H1 (cell line): ENCODE data around the gene TBC1D25. TPM values are rescaled to one million over a fixed set of nuclear protein-coding genes. Genes with fewer than 3 reads are reported as not detected.

ENCODE experiments used
- CTCF ChIA-PET: fragments of 300-600 bp; sonication (Branson Sonifier 250); formaldehyde crosslinking; loops from one replicate; lab custom pipeline; 2021; ENCODE audit not compliant: partially characterized antibody; lab: Charles Lee
- POLR2A ChIA-PET: fragments of 300-600 bp; sonication (Branson Sonifier 250); formaldehyde crosslinking; loops from one replicate; lab custom pipeline; 2021; ENCODE audit warnings: inconsistent platforms; ENCODE audit not compliant: partially characterized antibody; lab: Charles Lee
- DNase-seq, 2 experiments: peaks; one replicate each; pipeline versions ENCODE4 v3.0.0 to v3.0.0-alpha.2; 2010 to 2022; ENCODE audit warnings: low spot score in 2 of 2, low read depth in 1 of 2, mixed read lengths in 1 of 2
- FAIRE-seq: peaks from 2 replicates; lab custom pipeline; 2011; peaks lifted over from hg19 to GRCh38; lab: Jason Lieb, UNC
- H2AFZ ChIP-seq: 2 replicates; pipeline ENCODE4 v1.8.1; 2012; ENCODE audit warnings: low read length, inconsistent platforms
- H2AK5ac ChIP-seq: 2 replicates; pipeline ENCODE4 v1.6.1; 2013; ENCODE audit warnings: low read depth, low read length
- H2BK120ac ChIP-seq: replicated peaks from 2 replicates; pipeline ENCODE3; 2013; ENCODE audit warnings: low read depth, low read length, inconsistent platforms
- H2BK12ac ChIP-seq: 2 replicates; pipeline ENCODE4 v1.6.1; 2013; ENCODE audit warnings: low read depth, low read length
- H2BK15ac ChIP-seq: 2 replicates; pipeline ENCODE4 v1.6.1; 2013; ENCODE audit warnings: low read length
- H2BK20ac ChIP-seq: 2 replicates; pipeline ENCODE4 v1.6.1; 2013; ENCODE audit warnings: low read length
- H2BK5ac ChIP-seq: 2 replicates; pipeline ENCODE4 v1.6.1; 2013; ENCODE audit warnings: low read depth, low read length
- H3K14ac ChIP-seq: 2 replicates; pipeline ENCODE4 v1.6.1; 2013; ENCODE audit warnings: inconsistent platforms; ENCODE audit not compliant: insufficient read length
- H3K18ac ChIP-seq: 2 replicates; pipeline ENCODE4 v1.6.1; 2013; ENCODE audit warnings: low read length; ENCODE audit errors: extremely low read depth
- H3K23ac ChIP-seq: 2 replicates; pipeline ENCODE4 v1.6.1; 2013; ENCODE audit warnings: inconsistent platforms; ENCODE audit not compliant: insufficient read length
- H3K23me2 ChIP-seq: 2 replicates; pipeline ENCODE4 v1.6.1; 2013; ENCODE audit warnings: low read depth, low read length
- H3K27ac ChIP-seq: 2 replicates; pipeline ENCODE4 v1.6.1; 2011; ENCODE audit warnings: low read depth, low read length, inconsistent platforms
- H3K27me3 ChIP-seq, 4 experiments: replicated peaks in 1 of 4; 1 replicate in 1 of 4; 2 replicates in 3 of 4; pipeline versions ENCODE4 v1.6.1 to v1.8.1; 2011 to 2013; ENCODE audit warnings: low read length in 3 of 4, mild to moderate bottlenecking in 3 of 4, inconsistent platforms in 2 of 4, mixed read lengths in 2 of 4, moderate library complexity in 1 of 4; ENCODE audit not compliant: control insufficient read depth in 3 of 4, insufficient read depth in 3 of 4; ENCODE audit errors: extremely low read depth in 1 of 4
- H3K36me3 ChIP-seq, 4 experiments: 2 replicates each; pipeline versions ENCODE4 v1.6.1 to v1.8.1; 2011 to 2013; ENCODE audit warnings: mild to moderate bottlenecking in 4 of 4, low read length in 3 of 4, moderate library complexity in 2 of 4, control low read depth in 1 of 4, inconsistent platforms in 1 of 4; ENCODE audit not compliant: insufficient read depth in 4 of 4, control insufficient read depth in 2 of 4
- H3K4ac ChIP-seq: replicated peaks from 2 replicates; pipeline ENCODE3; 2013; ENCODE audit warnings: low read length, low read depth, mixed read lengths, inconsistent platforms; ENCODE audit not compliant: insufficient read length
- H3K4me1 ChIP-seq, 4 experiments: replicated peaks in 1 of 4; 1 replicate in 1 of 4; 2 replicates in 3 of 4; pipeline versions ENCODE4 v1.6.1 to v1.8.1; 2011 to 2013; ENCODE audit warnings: low read length in 3 of 4, inconsistent platforms in 2 of 4, mixed read lengths in 1 of 4; ENCODE audit not compliant: insufficient read depth in 4 of 4, control insufficient read depth in 3 of 4
- H3K4me2 ChIP-seq, 2 experiments: 2 replicates each; pipeline versions ENCODE4 v1.6.1 to v1.8.1; 2011 to 2013; ENCODE audit warnings: low read depth in 2 of 2, low read length in 2 of 2, control low read depth in 1 of 2, inconsistent platforms in 1 of 2, mild to moderate bottlenecking in 1 of 2; ENCODE audit not compliant: insufficient read depth in 1 of 2
- H3K4me3 ChIP-seq, 4 experiments: fragments of 200-600, 300-600 bp in 1 of 4; sonication (generic), shearing (Covaris generic), sonication (Bioruptor Twin) in 1 of 4; 2 replicates each; pipeline versions ENCODE4 v1.5.1 to v1.8.1; 2011 to 2016; ENCODE audit warnings: low read length in 4 of 4, low read depth in 3 of 4, control low read depth in 2 of 4, inconsistent platforms in 2 of 4, mild to moderate bottlenecking in 2 of 4, mixed read lengths in 1 of 4, moderate library complexity in 1 of 4; ENCODE audit not compliant: insufficient read depth in 2 of 4; ENCODE audit errors: extremely low read depth in 1 of 4
- H3K56ac ChIP-seq: replicated peaks from 2 replicates; pipeline ENCODE3; 2013; ENCODE audit warnings: low read depth, mild to moderate bottlenecking, mixed read lengths, low read length, inconsistent platforms; ENCODE audit not compliant: insufficient read length
- H3K79me1 ChIP-seq: 2 replicates; pipeline ENCODE4 v1.6.1; 2013; ENCODE audit warnings: low read depth, low read length, control low read depth
- H3K79me2 ChIP-seq, 2 experiments: 2 replicates each; pipeline versions ENCODE4 v1.6.1 to v1.8.1; 2012 to 2013; ENCODE audit warnings: low read length in 2 of 2, mild to moderate bottlenecking in 2 of 2, inconsistent platforms in 1 of 2; ENCODE audit not compliant: insufficient read depth in 2 of 2, control insufficient read depth in 1 of 2
- H3K9ac ChIP-seq, 4 experiments: replicated peaks in 1 of 4; 1 replicate in 1 of 4; 2 replicates in 3 of 4; pipeline versions ENCODE4 v1.6.1 to v1.8.1; 2011 to 2013; ENCODE audit warnings: low read depth in 3 of 4, low read length in 3 of 4, control low read depth in 2 of 4, mild to moderate bottlenecking in 2 of 4, moderate library complexity in 2 of 4, inconsistent platforms in 1 of 4; ENCODE audit errors: extremely low read depth in 1 of 4
- H3K9me3 ChIP-seq, 2 experiments: 2 replicates each; pipeline versions ENCODE4 v1.6.1 to v1.8.1; 2012 to 2013; ENCODE audit warnings: mild to moderate bottlenecking in 2 of 2, moderate library complexity in 2 of 2, control low read depth in 1 of 2, inconsistent platforms in 1 of 2, low read depth in 1 of 2, low read length in 1 of 2, mixed read lengths in 1 of 2; ENCODE audit not compliant: insufficient read depth in 2 of 2
- H4K20me1 ChIP-seq, 2 experiments: replicated peaks in 1 of 2; 2 replicates each; pipeline versions ENCODE3 to v1.8.1; 2011 to 2013; ENCODE audit warnings: inconsistent platforms in 2 of 2, low read length in 2 of 2, mild to moderate bottlenecking in 1 of 2; ENCODE audit not compliant: insufficient read depth in 2 of 2, control insufficient read depth in 1 of 2
- H4K5ac ChIP-seq: 2 replicates; pipeline ENCODE4 v1.6.1; 2013; ENCODE audit warnings: low read length, low read depth, mixed read lengths, inconsistent platforms; ENCODE audit not compliant: insufficient read length
- H4K8ac ChIP-seq: 2 replicates; pipeline ENCODE4 v1.8.0; 2013; ENCODE audit warnings: mild to moderate bottlenecking, moderate library complexity, low read length, inconsistent platforms; ENCODE audit not compliant: insufficient read depth; ENCODE audit errors: extremely low read depth
- H4K91ac ChIP-seq: replicated peaks from 2 replicates; pipeline ENCODE3; 2013; ENCODE audit warnings: low read length, mixed read lengths, inconsistent platforms; ENCODE audit not compliant: insufficient read length
- CEBPB ChIP-seq: IDR thresholded peaks from 2 replicates; pipeline ENCODE4 v1.6.1; 2012; ENCODE audit warnings: low read depth, low read length
- CTCF ChIP-seq, 3 experiments: IDR thresholded peaks; 1 replicate in 2 of 3; 2 replicates in 1 of 3; pipeline versions ENCODE4 v1.5.1 to v1.6.1; 2011; ENCODE audit warnings: low read length in 3 of 3, mild to moderate bottlenecking in 3 of 3, inconsistent platforms in 2 of 3, low read depth in 1 of 3, moderate library complexity in 1 of 3; ENCODE audit not compliant: insufficient read depth in 1 of 3; ENCODE audit errors: control extremely low read depth in 1 of 3
- E2F6 ChIP-seq: IDR thresholded peaks from 2 replicates; pipeline ENCODE4 v1.6.1; 2012; ENCODE audit warnings: inconsistent platforms
- EZH2 ChIP-seq: fragments of 200-600 bp; sonication (generic); IDR thresholded peaks from 2 replicates; pipeline ENCODE4 v1.7.1; 2012; ENCODE audit warnings: low read depth, mild to moderate bottlenecking, moderate library complexity, low read length, inconsistent platforms; ENCODE audit not compliant: severe bottlenecking
- KDM1A ChIP-seq: fragments of 200-600, 300-600 bp; sonication (generic); IDR thresholded peaks from 2 replicates; pipeline ENCODE4 v1.7.1; 2016; ENCODE audit warnings: mild to moderate bottlenecking, low read length, borderline replicate concordance
- MAX ChIP-seq: IDR thresholded peaks from 2 replicates; pipeline ENCODE4 v1.6.1; 2012; ENCODE audit warnings: inconsistent platforms
- WGBS, 2 experiments: shearing (Covaris generic) in 1 of 2; methylation state at CpG; one replicate each; pipeline versions ENCODE4 v1.1.6 to v1.1.7; 2013 to 2015; ENCODE audit warnings: low lambda C conversion rate in 2 of 2, mixed read lengths in 2 of 2, inconsistent platforms in 1 of 2, low coverage in 1 of 2, missing lambda C conversion rate in 1 of 2; ENCODE audit not compliant: insufficient replicate concordance in 2 of 2, insufficient coverage in 1 of 2, insufficient read length in 1 of 2; ENCODE audit errors: extremely low coverage in 1 of 2, missing lambda C conversion rate in 1 of 2; 5-methylcytosine and 5-hydroxymethylcytosine counted together
- polyA plus RNA-seq, 7 experiments: library from polyadenylated mRNA; depleted of rRNA in 3 of 7; stranded (reverse) in 5 of 7; unstranded in 2 of 7; fragments of >200 nt in 5 of 7; fragments of 200-250 nt in 2 of 7; gene quantifications; 1 replicate in 5 of 7; 2 replicates in 1 of 7; 4 replicates in 1 of 7; pipeline versions ENCODE4 v1.2.1 to v1.2.3, GENCODE V29; 2011 to 2013; ENCODE audit warnings: missing spikeins in 2 of 7, mixed read lengths in 2 of 7
- total RNA-seq: library from RNA; stranded (reverse); fragmentation: NEBNext Ultra II Directional; extraction: Animal tissue kit (Norgen Biotek cat#: 25700); gene quantifications from 2 replicates; pipeline ENCODE4 v1.2.1, GENCODE V29; 2021

TBC1D25 gene
- total and polyA plus RNA-seq, 2 of the 8 experiments (the other 6 are each of a cell fraction or from before 2014, with no cell fraction given), result 6.5 to 6.8 TPM

- Histone ChIP-seq H3K18ac (no peak overlapping the region), H2BK12ac (no peak overlapping the region), H3K56ac (no peak overlapping the region), H4K20me1 (no peaks in the 10 kb centered on the region), H3K27ac (no peak overlapping the region), H3K14ac (no peak overlapping the region), H3K36me3 (no peaks in the 10 kb centered on the region), H3K4me1 (no peaks in the 10 kb centered on the region), H3K79me2 (no peaks in the 10 kb centered on the region), H2BK20ac (no peak overlapping the region), H2AFZ (no peak overlapping the region), H4K91ac (no peak overlapping the region), H2BK120ac (no peak overlapping the region), H3K4me2 (no peak overlapping the region), H3K4ac (no peak overlapping the region), H2AK5ac (no peak overlapping the region), H3K79me1 (no peaks in the 10 kb centered on the region), H3K9me3 (no peaks in the 10 kb centered on the region), H4K8ac (no peak overlapping the region), H3K9ac (no peak overlapping the region), H4K5ac (no peak overlapping the region), H2BK15ac (no peak overlapping the region), H2BK5ac (no peak overlapping the region), H3K23me2 (no peaks in the 10 kb centered on the region), H3K27me3 (no peaks in the 10 kb centered on the region), H3K23ac (no peak overlapping the region), H3K4me3 (no peak overlapping the region)
- DNase-seq (no peak), FAIRE-seq (no peak)
- TF ChIP-seq MAX (no peak), E2F6 (no peak), KDM1A (no peak), CEBPB (no peak), CTCF (IDR thresholded peaks at IDR 0.05; ENCODE audit: control extremely low read depth in 1 of 3, insufficient read depth in 1 of 3, low read depth in 1 of 3, low read length in 3 of 3) (no peak), EZH2 (no peak)
- CTCF ChIA-PET, result no interaction called here
- POLR2A ChIA-PET, result interaction anchor here (1.8 kb wide), 1 partner anchor 10 kb away, joined by 9 read pairs; the partner anchor contains the start of gene RBM3
- 72% methylated on average over 2 of the region's 2 CpGs; no CpG with 5 or more reads in 1 of the 2 experiments for WGBS, 2 experiments
These were observed 45.2 kb downstream of the TBC1D25 start for GRCh38 chrX:48584698-48585097.
